ENCODE measurements around the gene TMEM217. TPM values are rescaled to one million over a fixed set of nuclear protein-coding genes. Genes with fewer than 3 reads are reported as not detected.
A peak's percentile ranks its signal among the peaks of the same experiment; 100 is the strongest.

The TMEM217 gene
- total RNA-seq, 1 experiment from 2014 or later: 0.73 TPM

GRCh38 chr6:37177077-37177934 lies 80.6 kb downstream of the TMEM217 start:
- Histone ChIP-seq H3K4me3 (no peak overlapping the region), H3K9me3 (replicated peaks) (no peaks in the 10 kb centered on the region), H3K27ac (no peak overlapping the region), H3K27me3 (no peaks in the 10 kb centered on the region), H3K36me3 (peaks cover 22% of the 10 kb centered on the region), H3K4me1 (no peaks in the 10 kb centered on the region)
- no peak for DNase-seq

GRCh38 chr6:37176268-37177076 lies 81.5 kb downstream of the TMEM217 start:
- Histone ChIP-seq H3K27me3 (no peaks in the 10 kb centered on the region), H3K4me1 (no peaks in the 10 kb centered on the region), H3K4me3 (no peak overlapping the region), H3K27ac (no peak overlapping the region), H3K36me3 (peaks cover 23% of the 10 kb centered on the region), H3K9me3 (replicated peaks) (no peaks in the 10 kb centered on the region)
- DNase-seq: no peak

- H3K27ac ChIP-seq: no peak overlapping the region
- H3K4me3 ChIP-seq: no peak overlapping the region
- no peaks in the 10 kb centered on the region for H3K4me1 ChIP-seq
- no peaks in the 10 kb centered on the region for H3K9me3 ChIP-seq (replicated peaks)
- peaks cover 23% of the 10 kb centered on the region for H3K36me3 ChIP-seq
- DNase-seq: no peak
- H3K27me3 ChIP-seq: no peaks in the 10 kb centered on the region
These were observed 82.3 kb downstream of the TMEM217 start for GRCh38 chr6:37175332-37176267.

GRCh38 chr6:37174515-37175331 lies 83.2 kb downstream of the TMEM217 start:
- H3K9me3 ChIP-seq (replicated peaks): no peaks in the 10 kb centered on the region
- H3K4me3 ChIP-seq: no peak overlapping the region
- no peak for DNase-seq
- no peak overlapping the region for H3K27ac ChIP-seq
- peaks cover 23% of the 10 kb centered on the region for H3K36me3 ChIP-seq
- no peaks in the 10 kb centered on the region for H3K4me1 ChIP-seq
- H3K27me3 ChIP-seq: no peaks in the 10 kb centered on the region

- Histone ChIP-seq H3K27me3 (no peaks in the 10 kb centered on the region), H3K27ac (no peak overlapping the region), H3K4me1 (no peaks in the 10 kb centered on the region), H3K9me3 (replicated peaks) (no peaks in the 10 kb centered on the region), H3K36me3 (peaks cover 23% of the 10 kb centered on the region), H3K4me3 (no peak overlapping the region)
- no peak for DNase-seq
These were observed 83.8 kb downstream of the TMEM217 start for GRCh38 chr6:37174196-37174514.

GRCh38 chr6:37173493-37174195 lies 84.3 kb downstream of the TMEM217 start:
- H3K27me3 ChIP-seq: no peaks in the 10 kb centered on the region
- no peaks in the 10 kb centered on the region; the same call in 1 of the 2 replicates for H3K4me1 ChIP-seq
- no peak overlapping the region for H3K4me3 ChIP-seq
- DNase-seq: no peak
- H3K36me3 ChIP-seq: peaks cover 23% of the 10 kb centered on the region
- no peak overlapping the region for H3K27ac ChIP-seq
- H3K9me3 ChIP-seq (replicated peaks): no peaks in the 10 kb centered on the region

GRCh38 chr6:37172912-37173492 lies 84.9 kb downstream of the TMEM217 start:
- Histone ChIP-seq H3K4me1 (peaks cover 6% of the 10 kb centered on the region; the same call in 1 of the 2 replicates), H3K27ac (no peak overlapping the region), H3K27me3 (no peaks in the 10 kb centered on the region), H3K9me3 (replicated peaks) (no peaks in the 10 kb centered on the region), H3K36me3 (peaks cover 23% of the 10 kb centered on the region), H3K4me3 (no peak overlapping the region)
- DNase-seq: no peak

- H3K9me3 ChIP-seq (replicated peaks): no peaks in the 10 kb centered on the region
- peak overlapping the region; percentile 82 for H3K4me3 ChIP-seq
- H3K27ac ChIP-seq: no peak overlapping the region
- peak; percentile 81 to 90 for DNase-seq
- peaks cover 23% of the 10 kb centered on the region for H3K36me3 ChIP-seq
- peaks cover 7% of the 10 kb centered on the region; the same call in 1 of the 2 replicates for H3K4me1 ChIP-seq
- no peaks in the 10 kb centered on the region for H3K27me3 ChIP-seq
These were observed 85.8 kb downstream of the TMEM217 start for GRCh38 chr6:37171970-37172812.

GRCh38 chr6:37171201-37171969 lies 86.6 kb downstream of the TMEM217 start:
- H3K9me3 ChIP-seq (replicated peaks): no peaks in the 10 kb centered on the region
- H3K36me3 ChIP-seq: peaks cover 23% of the 10 kb centered on the region
- peaks cover 7% of the 10 kb centered on the region; the same call in 1 of the 2 replicates for H3K4me1 ChIP-seq
- H3K27ac ChIP-seq: peak overlapping the region; percentile 11; the same call in 1 of the 2 replicates
- H3K27me3 ChIP-seq: no peaks in the 10 kb centered on the region
- DNase-seq: peak; percentile 40 to 58
- peak overlapping the region; percentile 82 for H3K4me3 ChIP-seq

GRCh38 chr6:37170273-37171200 lies 87.4 kb downstream of the TMEM217 start:
- DNase-seq: peak; percentile 57 to 60
- Histone ChIP-seq H3K9me3 (replicated peaks) (no peaks in the 10 kb centered on the region), H3K4me1 (peaks cover 7% of the 10 kb centered on the region; the same call in 1 of the 2 replicates), H3K4me3 (peak overlapping the region; percentile 82), H3K27ac (peak overlapping the region; percentile 50; the same call in 1 of the 2 replicates), H3K36me3 (peaks cover 21% of the 10 kb centered on the region), H3K27me3 (no peaks in the 10 kb centered on the region)
